GM10266 (cell line): ENCODE results near the gene KRT2.

Experiments used
- DNase-seq: peaks from one replicate; pipeline ENCODE4 v3.0.0; 2012; ENCODE audit errors: extremely low spot score
- TF ChIP-seq, protein P1 (sequence below): IDR thresholded peaks from 2 replicates; pipeline ENCODE4 v1.5.1; 2012; ENCODE audit warnings: mild to moderate bottlenecking, low read depth; ENCODE audit not compliant: control insufficient read depth, insufficient read depth; ENCODE audit errors: missing control alignments

Gene KRT2

DNA sequence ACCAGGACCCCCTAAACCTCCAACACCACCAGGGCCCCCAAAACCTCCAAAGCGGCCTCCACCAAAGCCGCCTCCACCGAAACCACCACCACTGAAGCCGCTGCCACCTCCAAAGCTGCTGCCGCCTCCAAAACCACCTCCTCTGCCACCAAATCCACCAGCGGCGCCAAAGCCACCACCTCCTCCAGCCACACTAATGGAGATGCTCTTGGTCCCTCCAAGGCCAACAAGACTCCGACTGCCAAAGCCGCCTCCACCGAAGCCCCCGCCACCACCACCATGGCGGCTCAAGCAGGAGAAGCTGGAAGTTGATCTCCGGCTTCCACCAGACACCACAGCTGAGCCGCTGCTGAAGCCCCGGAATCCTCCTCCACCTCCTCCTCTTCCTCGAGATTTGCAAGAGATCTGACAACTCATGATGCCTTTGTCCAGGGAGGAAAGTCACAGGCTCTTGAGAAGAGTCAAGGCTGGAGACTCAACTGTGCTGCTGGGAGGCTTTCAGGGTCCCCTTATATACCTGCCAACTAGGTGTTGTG lies at the start of gene KRT2:
Gene KRT2, minus strand, starts transcription at position 486 of the 536 bp plus-strand sequence. Its CDS starts 69 bp downstream, at position 417.
- TF ChIP-seq, protein P1, sequence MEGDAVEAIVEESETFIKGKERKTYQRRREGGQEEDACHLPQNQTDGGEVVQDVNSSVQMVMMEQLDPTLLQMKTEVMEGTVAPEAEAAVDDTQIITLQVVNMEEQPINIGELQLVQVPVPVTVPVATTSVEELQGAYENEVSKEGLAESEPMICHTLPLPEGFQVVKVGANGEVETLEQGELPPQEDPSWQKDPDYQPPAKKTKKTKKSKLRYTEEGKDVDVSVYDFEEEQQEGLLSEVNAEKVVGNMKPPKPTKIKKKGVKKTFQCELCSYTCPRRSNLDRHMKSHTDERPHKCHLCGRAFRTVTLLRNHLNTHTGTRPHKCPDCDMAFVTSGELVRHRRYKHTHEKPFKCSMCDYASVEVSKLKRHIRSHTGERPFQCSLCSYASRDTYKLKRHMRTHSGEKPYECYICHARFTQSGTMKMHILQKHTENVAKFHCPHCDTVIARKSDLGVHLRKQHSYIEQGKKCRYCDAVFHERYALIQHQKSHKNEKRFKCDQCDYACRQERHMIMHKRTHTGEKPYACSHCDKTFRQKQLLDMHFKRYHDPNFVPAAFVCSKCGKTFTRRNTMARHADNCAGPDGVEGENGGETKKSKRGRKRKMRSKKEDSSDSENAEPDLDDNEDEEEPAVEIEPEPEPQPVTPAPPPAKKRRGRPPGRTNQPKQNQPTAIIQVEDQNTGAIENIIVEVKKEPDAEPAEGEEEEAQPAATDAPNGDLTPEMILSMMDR = no peak
- no peak for DNase-seq

- DNase-seq = no peak
Measured at GRCh38 chr12:52701281-52701680, 49.3 kb upstream of the KRT2 start.

DNA sequence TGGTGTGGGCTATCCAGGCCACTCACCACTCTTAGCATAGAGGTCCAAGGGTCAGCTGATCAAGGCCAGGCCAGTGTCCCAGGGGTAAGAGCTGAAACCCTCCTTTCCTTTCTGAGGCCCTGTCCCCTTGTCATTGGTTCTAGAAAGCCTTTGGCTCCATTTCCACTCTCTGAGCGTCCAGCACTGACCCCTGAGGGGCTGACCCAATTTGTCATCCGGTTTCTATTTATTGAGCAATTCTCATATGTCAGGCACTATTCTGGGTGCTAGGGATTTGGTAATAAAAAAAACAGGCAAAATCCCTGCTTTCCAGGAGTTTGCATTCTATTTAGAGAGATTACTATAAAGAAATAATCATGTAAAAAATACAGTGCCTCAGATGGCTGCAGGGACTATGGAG lies 47.9 kb upstream of the KRT2 start:
- TF ChIP-seq, protein P1 = no peak
- no peak for DNase-seq

More at GRCh38 chr12:52701281-52701680, 49.3 kb upstream of the KRT2 start:
- TF ChIP-seq, protein P1 = no peak

GRCh38 chr12:52699373-52699772 lies 47.4 kb upstream of the KRT2 start:
- DNase-seq = no peak
- TF ChIP-seq, protein P1 = no peak

DNA sequence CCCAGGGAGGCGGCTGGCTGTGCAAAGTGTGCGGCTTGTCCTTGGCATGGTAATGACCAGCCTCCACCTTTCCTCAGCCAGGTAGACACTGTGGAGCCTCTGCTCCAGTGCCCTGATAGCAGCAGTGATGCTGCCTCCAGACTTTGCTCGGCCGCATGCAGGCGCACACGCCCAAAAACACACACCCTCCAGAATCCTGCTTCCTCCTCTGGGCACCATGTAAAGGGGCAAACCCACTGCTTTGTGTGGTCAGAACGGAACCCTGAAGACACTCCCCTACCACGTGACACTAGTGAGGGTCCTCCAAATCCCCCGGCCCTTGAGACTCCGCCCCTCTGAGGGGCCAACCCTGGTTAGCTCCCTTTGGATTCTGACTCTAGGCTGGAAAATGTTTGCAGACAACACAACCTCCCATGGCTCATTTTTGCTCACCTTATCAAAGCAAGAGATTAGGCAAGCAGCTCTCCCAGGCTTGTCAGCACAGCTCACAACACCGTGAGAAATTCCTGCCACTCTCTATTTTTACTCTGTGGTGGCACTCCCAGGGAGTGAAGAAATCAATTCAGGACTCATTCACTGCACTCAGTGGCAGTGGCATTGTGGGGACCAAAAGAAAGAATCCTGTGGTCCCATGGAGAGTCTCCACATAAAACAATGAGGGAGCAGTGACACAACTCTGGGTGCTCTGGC lies 46.8 kb upstream of the KRT2 start:
- TF ChIP-seq, protein P1 = no peak
- DNase-seq = no peak

- TF ChIP-seq, protein P1 = no peak
- no peak for DNase-seq
Measured at GRCh38 chr12:52697058-52697582, 45.1 kb upstream of the KRT2 start.

DNA sequence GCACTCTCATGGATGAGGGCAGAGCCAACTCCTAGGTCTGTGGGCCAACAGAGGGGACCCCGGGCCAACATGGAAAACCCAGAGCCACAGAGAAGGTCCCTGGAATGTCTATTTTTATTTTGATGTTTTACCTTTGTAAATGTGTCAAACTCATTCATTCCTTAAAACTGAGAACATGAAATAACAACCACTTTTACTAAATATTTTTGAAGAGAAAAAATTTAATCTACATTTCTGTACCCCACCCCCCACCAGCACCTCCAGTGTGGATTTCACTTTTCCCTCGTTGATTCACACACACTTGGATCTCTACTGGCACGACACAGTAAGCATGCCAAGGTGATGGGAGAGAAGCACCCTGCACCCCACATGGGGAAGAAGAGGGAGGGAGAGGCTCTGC lies 44.6 kb upstream of the KRT2 start:
- DNase-seq = no peak
- TF ChIP-seq, protein P1 = no peak
